GM12892 (cell line): Measurements from ENCODE around the gene SPRN.

Experiments
- POLR2A ChIP-seq: IDR thresholded peaks from 2 replicates; pipeline ENCODE4 v1.6.1; 2011; ENCODE audit warnings: low read depth, low read length, control low read depth
- POLR2AphosphoS5 ChIP-seq: IDR thresholded peaks from 2 replicates; pipeline ENCODE4 v1.6.1; 2011; ENCODE audit warnings: low read depth, low read length, control low read depth

GRCh38 chr10:133438711-133439273 lies 14.4 kb upstream of the SPRN start:
- TF ChIP-seq POLR2AphosphoS5 (no peak), POLR2A (no peak)
